Stimulated activated CD8-positive, alpha-beta memory T cell treated with anti-CD3 and anti-CD28 coated beads, Interleukin-4, amount 100 ng/mL, for 1 hour (primary cell): ENCODE results near the gene CPSF6.
"Not testable (repeated sequence)": the region's sequence is repeated elsewhere in the genome, so short reads cannot be mapped to it uniquely, and the experiment has no call there.

ENCODE experiments used
- DNase-seq, 2 donors: peaks; one replicate each; pipeline ENCODE4 v3.0.0-alpha.2; 2020; ENCODE audit warnings: low read depth in 2 of 2, low spot score in 1 of 2

The CPSF6 gene

GRCh38 chr12:69258655-69259054 lies 19.3 kb downstream of the CPSF6 start:
- DNase-seq = no peak

GRCh38 chr12:69262264-69262974 lies 23.1 kb downstream of the CPSF6 start:
- DNase-seq = no peak

GRCh38 chr12:69265205-69265604 lies 25.8 kb downstream of the CPSF6 start:
- no peak for DNase-seq

- DNase-seq = not testable (repeated sequence)
Observed at GRCh38 chr12:69265633-69266032, 26.3 kb downstream of the CPSF6 start.

GRCh38 chr12:69266036-69266635 lies 26.8 kb downstream of the CPSF6 start:
- no peak for DNase-seq

- no peak for DNase-seq
Observed at GRCh38 chr12:69269736-69270135, 30.4 kb downstream of the CPSF6 start.

GRCh38 chr12:69272511-69272910 lies 33.1 kb downstream of the CPSF6 start:
- DNase-seq = no peak

GRCh38 chr12:69274861-69275260 lies 35.5 kb downstream of the CPSF6 start:
- DNase-seq = no peak

GRCh38 chr12:69275471-69275891 lies 36.1 kb downstream of the CPSF6 start:
- no peak for DNase-seq

GRCh38 chr12:69278814-69279782 lies 39.7 kb downstream of the CPSF6 start:
- no peak for DNase-seq

- DNase-seq = no peak
Observed at GRCh38 chr12:69284131-69284530, 44.8 kb downstream of the CPSF6 start.

GRCh38 chr12:69287556-69287955 lies 48.2 kb downstream of the CPSF6 start:
- no peak for DNase-seq

- DNase-seq = peak; percentile 32 to 58
Observed at GRCh38 chr12:69290545-69291277, 51.3 kb downstream of the CPSF6 start.

GRCh38 chr12:69291278-69291593 lies 51.9 kb downstream of the CPSF6 start:
- no peak for DNase-seq

- DNase-seq = no peak
Observed at GRCh38 chr12:69298133-69298532, 58.8 kb downstream of the CPSF6 start.

GRCh38 chr12:69298947-69299346 lies 59.6 kb downstream of the CPSF6 start:
- DNase-seq = no peak

GRCh38 chr12:69304284-69304683 lies 64.9 kb downstream of the CPSF6 start:
- no peak for DNase-seq

- no peak for DNase-seq
Observed at GRCh38 chr12:69309461-69309860, 70.1 kb downstream of the CPSF6 start.

- DNase-seq = no peak
Observed at GRCh38 chr12:69313209-69313608, 73.8 kb downstream of the CPSF6 start.

- not testable (repeated sequence) for DNase-seq
Observed at GRCh38 chr12:69316784-69317183, 77.4 kb downstream of the CPSF6 start.

GRCh38 chr12:69317233-69317632 lies 77.9 kb downstream of the CPSF6 start:
- DNase-seq = not testable (repeated sequence)
